Measurements from ENCODE around the gene PHPT1. TPM values are rescaled to one million over a fixed set of nuclear protein-coding genes. Genes with fewer than 3 reads are reported as not detected.
A peak's percentile ranks its signal among the peaks of the same experiment; 100 is the strongest.

Gene PHPT1
- total and polyA plus RNA-seq, 2 of the 13 experiments (the other 11 are each of a cell fraction or from before 2014, with no cell fraction given): 189 to 192 TPM

- TF ChIP-seq, protein P1, sequence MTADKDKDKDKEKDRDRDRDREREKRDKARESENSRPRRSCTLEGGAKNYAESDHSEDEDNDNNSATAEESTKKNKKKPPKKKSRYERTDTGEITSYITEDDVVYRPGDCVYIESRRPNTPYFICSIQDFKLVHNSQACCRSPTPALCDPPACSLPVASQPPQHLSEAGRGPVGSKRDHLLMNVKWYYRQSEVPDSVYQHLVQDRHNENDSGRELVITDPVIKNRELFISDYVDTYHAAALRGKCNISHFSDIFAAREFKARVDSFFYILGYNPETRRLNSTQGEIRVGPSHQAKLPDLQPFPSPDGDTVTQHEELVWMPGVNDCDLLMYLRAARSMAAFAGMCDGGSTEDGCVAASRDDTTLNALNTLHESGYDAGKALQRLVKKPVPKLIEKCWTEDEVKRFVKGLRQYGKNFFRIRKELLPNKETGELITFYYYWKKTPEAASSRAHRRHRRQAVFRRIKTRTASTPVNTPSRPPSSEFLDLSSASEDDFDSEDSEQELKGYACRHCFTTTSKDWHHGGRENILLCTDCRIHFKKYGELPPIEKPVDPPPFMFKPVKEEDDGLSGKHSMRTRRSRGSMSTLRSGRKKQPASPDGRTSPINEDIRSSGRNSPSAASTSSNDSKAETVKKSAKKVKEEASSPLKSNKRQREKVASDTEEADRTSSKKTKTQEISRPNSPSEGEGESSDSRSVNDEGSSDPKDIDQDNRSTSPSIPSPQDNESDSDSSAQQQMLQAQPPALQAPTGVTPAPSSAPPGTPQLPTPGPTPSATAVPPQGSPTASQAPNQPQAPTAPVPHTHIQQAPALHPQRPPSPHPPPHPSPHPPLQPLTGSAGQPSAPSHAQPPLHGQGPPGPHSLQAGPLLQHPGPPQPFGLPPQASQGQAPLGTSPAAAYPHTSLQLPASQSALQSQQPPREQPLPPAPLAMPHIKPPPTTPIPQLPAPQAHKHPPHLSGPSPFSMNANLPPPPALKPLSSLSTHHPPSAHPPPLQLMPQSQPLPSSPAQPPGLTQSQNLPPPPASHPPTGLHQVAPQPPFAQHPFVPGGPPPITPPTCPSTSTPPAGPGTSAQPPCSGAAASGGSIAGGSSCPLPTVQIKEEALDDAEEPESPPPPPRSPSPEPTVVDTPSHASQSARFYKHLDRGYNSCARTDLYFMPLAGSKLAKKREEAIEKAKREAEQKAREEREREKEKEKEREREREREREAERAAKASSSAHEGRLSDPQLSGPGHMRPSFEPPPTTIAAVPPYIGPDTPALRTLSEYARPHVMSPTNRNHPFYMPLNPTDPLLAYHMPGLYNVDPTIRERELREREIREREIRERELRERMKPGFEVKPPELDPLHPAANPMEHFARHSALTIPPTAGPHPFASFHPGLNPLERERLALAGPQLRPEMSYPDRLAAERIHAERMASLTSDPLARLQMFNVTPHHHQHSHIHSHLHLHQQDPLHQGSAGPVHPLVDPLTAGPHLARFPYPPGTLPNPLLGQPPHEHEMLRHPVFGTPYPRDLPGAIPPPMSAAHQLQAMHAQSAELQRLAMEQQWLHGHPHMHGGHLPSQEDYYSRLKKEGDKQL (CRISPR knock-in tag; IDR thresholded peaks at IDR 0.05; ENCODE audit: low read depth): no peak
- TF ChIP-seq, protein P2, sequence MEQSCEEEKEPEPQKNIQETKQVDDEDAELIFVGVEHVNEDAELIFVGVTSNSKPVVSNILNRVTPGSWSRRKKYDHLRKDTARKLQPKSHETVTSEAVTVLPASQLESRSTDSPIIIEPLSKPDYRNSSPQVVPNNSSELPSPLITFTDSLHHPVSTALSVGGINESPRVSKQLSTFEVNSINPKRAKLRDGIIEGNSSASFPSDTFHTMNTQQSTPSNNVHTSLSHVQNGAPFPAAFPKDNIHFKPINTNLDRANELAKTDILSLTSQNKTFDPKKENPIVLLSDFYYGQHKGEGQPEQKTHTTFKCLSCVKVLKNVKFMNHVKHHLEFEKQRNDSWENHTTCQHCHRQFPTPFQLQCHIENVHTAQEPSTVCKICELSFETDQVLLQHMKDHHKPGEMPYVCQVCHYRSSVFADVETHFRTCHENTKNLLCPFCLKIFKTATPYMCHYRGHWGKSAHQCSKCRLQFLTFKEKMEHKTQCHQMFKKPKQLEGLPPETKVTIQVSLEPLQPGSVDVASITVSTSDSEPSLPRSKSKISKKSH (CRISPR knock-in tag; IDR thresholded peaks at IDR 0.05; ENCODE audit: borderline replicate concordance): peak; percentile 57; the same call in 1 of the 2 replicates
- TF ChIP-seq ZNF577 (CRISPR knock-in tag; IDR thresholded peaks at IDR 0.05; ENCODE audit: borderline replicate concordance, low read depth) (no peak), STAT6 (CRISPR knock-in tag; IDR thresholded peaks at IDR 0.05; ENCODE audit: borderline replicate concordance) (no peak), PTBP1 (IDR thresholded peaks at IDR 0.05; ENCODE audit: low read depth, low read length, poor library complexity, severe bottlenecking) (no peak), ZNF280D (CRISPR knock-in tag; IDR thresholded peaks at IDR 0.05) (peak; percentile 52; the same call in 1 of the 2 replicates), NFE2L1 (CRISPR knock-in tag; IDR thresholded peaks at IDR 0.05; ENCODE audit: borderline replicate concordance) (no peak), ZNF660 (CRISPR knock-in tag; IDR thresholded peaks at IDR 0.05; ENCODE audit: borderline replicate concordance, low read depth) (no peak), ZBTB43 (CRISPR knock-in tag; conservative IDR thresholded peaks at IDR 0.05) (no peak), FOSL2 (CRISPR knock-in tag; IDR thresholded peaks at IDR 0.05) (peak; percentile 35), RFXAP (CRISPR knock-in tag; IDR thresholded peaks at IDR 0.05; ENCODE audit: borderline replicate concordance) (peak; percentile 73), ZKSCAN5 (CRISPR knock-in tag; IDR thresholded peaks at IDR 0.05) (no peak)
These were observed at the start of gene PHPT1 (continued) for GRCh38 chr9:136849038-136849959.

All from HepG2 (cell line).